ENCODE results near the gene CENPT.

DNA sequence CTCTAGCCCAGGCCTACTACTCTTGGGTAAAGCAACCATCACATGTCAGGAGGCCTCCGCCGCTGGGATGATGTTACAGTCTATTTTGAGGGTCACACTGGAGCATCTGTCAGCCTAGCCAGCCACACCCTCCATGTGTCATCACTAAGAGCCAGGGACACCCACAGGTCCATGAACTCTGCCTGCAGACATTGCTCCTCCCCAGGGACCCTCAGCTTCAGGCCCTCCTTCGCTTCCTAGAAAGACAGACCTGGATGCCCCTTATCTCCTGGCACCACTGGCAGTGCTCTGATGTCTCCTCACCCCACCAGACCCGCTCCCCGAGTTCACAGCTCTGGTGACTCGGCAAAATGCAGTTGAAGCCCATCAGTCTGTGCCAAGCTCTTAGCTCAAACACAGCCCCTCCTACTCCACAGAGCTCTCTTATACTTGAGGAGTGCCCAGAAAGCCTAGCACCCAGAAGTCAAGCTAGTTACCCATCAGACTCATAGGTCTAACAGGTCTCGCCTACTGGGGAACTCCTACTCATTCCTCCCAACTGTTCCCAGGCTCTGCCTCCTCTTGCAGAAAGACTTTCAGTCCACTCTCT is 47.1 kb downstream of the CENPT start:
- no peak for TF ChIP-seq POLR2AphosphoS5 (IDR thresholded peaks at IDR 0.05; ENCODE audit: low read depth)
- TF ChIP-seq, protein P1, sequence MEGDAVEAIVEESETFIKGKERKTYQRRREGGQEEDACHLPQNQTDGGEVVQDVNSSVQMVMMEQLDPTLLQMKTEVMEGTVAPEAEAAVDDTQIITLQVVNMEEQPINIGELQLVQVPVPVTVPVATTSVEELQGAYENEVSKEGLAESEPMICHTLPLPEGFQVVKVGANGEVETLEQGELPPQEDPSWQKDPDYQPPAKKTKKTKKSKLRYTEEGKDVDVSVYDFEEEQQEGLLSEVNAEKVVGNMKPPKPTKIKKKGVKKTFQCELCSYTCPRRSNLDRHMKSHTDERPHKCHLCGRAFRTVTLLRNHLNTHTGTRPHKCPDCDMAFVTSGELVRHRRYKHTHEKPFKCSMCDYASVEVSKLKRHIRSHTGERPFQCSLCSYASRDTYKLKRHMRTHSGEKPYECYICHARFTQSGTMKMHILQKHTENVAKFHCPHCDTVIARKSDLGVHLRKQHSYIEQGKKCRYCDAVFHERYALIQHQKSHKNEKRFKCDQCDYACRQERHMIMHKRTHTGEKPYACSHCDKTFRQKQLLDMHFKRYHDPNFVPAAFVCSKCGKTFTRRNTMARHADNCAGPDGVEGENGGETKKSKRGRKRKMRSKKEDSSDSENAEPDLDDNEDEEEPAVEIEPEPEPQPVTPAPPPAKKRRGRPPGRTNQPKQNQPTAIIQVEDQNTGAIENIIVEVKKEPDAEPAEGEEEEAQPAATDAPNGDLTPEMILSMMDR (IDR thresholded peaks at IDR 0.05; ENCODE audit: insufficient read depth, low read length) = no peak

Data from HL-60 (cell line).